GM10248 (cell line): Measurements from ENCODE around the gene ATG13.

ENCODE experiments used
- CTCF ChIA-PET: fragments of 300-600 bp; sonication (Branson Sonifier 250); formaldehyde crosslinking; extraction: SDS; loops from one replicate; lab custom pipeline; 2021; ENCODE audit warnings: antibody characterized with exemption; lab: Yijun Ruan, JAX
- POLR2A ChIA-PET: fragments of 350-650 bp; sonication (Branson Sonifier 250); formaldehyde crosslinking; extraction: SDS; loops from one replicate; lab custom pipeline; 2020; ENCODE audit warnings: antibody characterized with exemption; lab: Yijun Ruan, JAX
- DNase-seq: peaks from one replicate; pipeline ENCODE4 v3.0.0; 2012; ENCODE audit errors: extremely low spot score
- CTCF ChIP-seq: IDR thresholded peaks from 2 replicates; pipeline ENCODE4 v1.5.1; 2012; ENCODE audit warnings: mild to moderate bottlenecking, low read depth; ENCODE audit errors: extremely low read depth, missing control alignments, control extremely low read depth

Gene ATG13

GRCh38 chr11:46588915-46589314 lies 28.4 kb upstream of the ATG13 start:
- ChIA-PET CTCF (interaction anchor here (0.6 kb wide), 1 partner anchor 355 kb away, joined by 3 read pairs; no protein-coding TSS in a partner anchor), POLR2A (no interaction called here)
- no peak for TF ChIP-seq CTCF
- no peak for DNase-seq

- no peak for DNase-seq
- CTCF ChIA-PET: interaction anchor here (0.8 to 1.7 kb wide), 5 partner anchors 8 to 28 kb away, joined by 3 to 8 read pairs (median 3); no protein-coding TSS in a partner anchor
- POLR2A ChIA-PET: interaction anchor here (0.6 to 0.7 kb wide), 2 partner anchors 15 to 26 kb away, joined by 3 read pairs; partner anchors contain the start of gene ATG13
- TF ChIP-seq CTCF: no peak
Measured at GRCh38 chr11:46590740-46591605, 26.4 kb upstream of the ATG13 start.

GRCh38 chr11:46593550-46594373 lies 23.6 kb upstream of the ATG13 start, which contains the start of gene AMBRA1:
Gene AMBRA1 (minus strand): TSS chr11:46594023. CDS start chr11:46548380, 45,643 bp downstream.
- DNase-seq: peak; percentile 87
- ChIA-PET POLR2A (interaction anchor here (0.6 to 0.9 kb wide), 3 partner anchors 16 to 32 kb away, joined by 3 to 6 read pairs (median 4); no protein-coding TSS in a partner anchor), CTCF (interaction anchor here (0.8 to 1.7 kb wide), 5 partner anchors 9 to 104 kb away, joined by 3 to 11 read pairs (median 4); partner anchors contain the start of genes ATG13 and HARBI1)
- no peak for TF ChIP-seq CTCF

GRCh38 chr11:46594374-46594700 lies 23.0 kb upstream of the ATG13 start:
- DNase-seq: no peak
- ChIA-PET CTCF (interaction anchor here (0.8 to 1.7 kb wide), 5 partner anchors 9 to 104 kb away, joined by 3 to 11 read pairs (median 4); partner anchors contain the start of genes ATG13 and HARBI1), POLR2A (interaction anchor here (0.6 to 0.9 kb wide), 3 partner anchors 15 to 33 kb away, joined by 3 to 6 read pairs (median 4); no protein-coding TSS in a partner anchor)
- no peak for TF ChIP-seq CTCF

GRCh38 chr11:46594785-46595184 lies 22.6 kb upstream of the ATG13 start:
- DNase-seq: no peak
- ChIA-PET CTCF (interaction anchor here (1.4 to 1.7 kb wide), 3 partner anchors 8 to 19 kb away, joined by 3 to 5 read pairs (median 4); no protein-coding TSS in a partner anchor), POLR2A (no interaction called here)
- no peak for TF ChIP-seq CTCF

GRCh38 chr11:46597155-46597554 lies 20.2 kb upstream of the ATG13 start:
- TF ChIP-seq CTCF: no peak
- ChIA-PET POLR2A (no interaction called here), CTCF (no interaction called here)
- DNase-seq: no peak
